HG02981 (cell line): ENCODE data around the gene CLK3.

Source experiments
- ATAC-seq: cut with Tn5 transposase; IDR thresholded peaks from one replicate; pipeline ENCODE4 v1.9.1; 2021; ENCODE audit warnings: mild to moderate bottlenecking, moderate library complexity; ENCODE audit not compliant: unreplicated experiment

CLK3 gene

DNA sequence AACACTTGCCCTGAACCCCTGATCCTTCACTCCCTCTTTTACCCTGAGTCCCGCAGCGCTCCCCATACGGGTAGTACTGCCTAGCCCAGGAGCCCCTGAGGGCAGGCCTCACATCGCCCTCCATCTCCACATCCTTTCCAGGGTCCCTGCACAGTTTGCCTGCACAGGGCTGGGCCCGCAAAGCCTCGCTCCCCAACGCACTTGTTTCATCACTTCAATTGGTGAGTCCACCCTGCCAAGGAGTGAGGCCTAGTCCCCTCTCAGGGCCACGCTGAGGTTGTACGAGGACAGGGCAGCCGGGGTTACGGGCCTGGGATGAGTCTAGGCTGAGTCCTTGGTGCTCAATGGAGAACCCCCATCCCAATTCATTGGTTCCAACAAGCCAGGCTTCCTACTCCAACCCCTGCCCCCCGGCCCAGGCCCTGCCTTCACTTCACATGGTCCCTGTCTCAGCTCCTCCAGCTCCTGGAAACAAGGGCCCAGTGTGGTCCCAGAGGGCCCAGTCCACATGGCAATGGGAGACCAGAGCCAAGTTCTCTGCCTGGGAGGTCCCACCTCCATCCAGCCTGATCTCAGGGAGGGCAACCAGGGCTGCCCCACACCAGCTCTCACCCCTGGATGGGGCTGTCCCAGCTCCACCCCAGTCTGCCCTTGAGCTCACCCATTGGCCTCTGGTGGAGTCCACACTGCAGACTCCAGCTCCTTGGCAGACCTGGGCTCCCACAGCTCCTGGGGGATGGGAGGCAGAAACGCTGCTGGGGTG is 12.4 kb upstream of the CLK3 start:
- ATAC-seq, result no peak

DNA sequence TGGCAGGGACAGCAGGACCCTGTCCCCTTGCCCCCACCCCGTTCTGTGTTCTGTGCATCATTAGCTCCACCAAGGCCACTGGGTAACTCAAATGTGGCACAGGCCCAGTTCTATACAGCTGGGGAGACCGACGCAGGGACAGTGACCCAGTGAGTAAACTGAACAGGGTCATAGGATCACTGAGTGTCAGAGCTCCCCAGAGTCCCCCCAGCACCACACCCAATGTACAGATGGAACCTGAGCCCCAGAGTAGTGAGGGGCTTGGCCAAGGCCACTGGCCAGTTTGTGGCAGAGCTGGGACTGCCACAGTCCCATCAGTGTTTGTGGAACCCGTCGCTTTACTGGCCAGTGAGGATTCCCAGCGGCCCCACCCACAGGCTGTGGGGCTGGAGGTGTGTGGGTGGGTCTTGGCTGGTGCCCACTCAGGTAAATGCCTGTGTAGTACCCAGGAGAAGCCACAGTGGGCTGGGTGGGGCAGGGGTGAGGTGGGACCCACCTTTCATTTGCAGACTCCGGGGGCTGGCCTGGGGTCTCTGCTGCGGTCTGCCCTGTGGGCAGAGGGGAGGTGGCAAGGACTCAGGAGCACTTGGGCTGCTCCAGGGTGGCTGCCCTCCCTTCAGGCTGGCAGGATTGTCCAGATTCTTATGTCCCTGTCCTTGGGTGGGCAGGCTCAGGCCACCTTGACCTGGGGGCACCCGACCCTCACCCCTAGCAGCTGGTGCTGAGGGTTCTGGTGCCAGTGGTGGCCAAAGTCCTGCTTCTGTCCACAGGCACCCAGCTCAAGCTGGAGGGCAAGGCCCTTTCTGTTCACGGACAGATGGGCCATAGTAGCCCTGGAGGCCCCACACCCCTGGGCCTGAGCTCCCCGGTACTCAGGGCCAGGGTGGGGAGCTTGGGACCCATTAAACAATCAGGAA is 11.6 kb upstream of the CLK3 start:
- no peak for ATAC-seq

DNA sequence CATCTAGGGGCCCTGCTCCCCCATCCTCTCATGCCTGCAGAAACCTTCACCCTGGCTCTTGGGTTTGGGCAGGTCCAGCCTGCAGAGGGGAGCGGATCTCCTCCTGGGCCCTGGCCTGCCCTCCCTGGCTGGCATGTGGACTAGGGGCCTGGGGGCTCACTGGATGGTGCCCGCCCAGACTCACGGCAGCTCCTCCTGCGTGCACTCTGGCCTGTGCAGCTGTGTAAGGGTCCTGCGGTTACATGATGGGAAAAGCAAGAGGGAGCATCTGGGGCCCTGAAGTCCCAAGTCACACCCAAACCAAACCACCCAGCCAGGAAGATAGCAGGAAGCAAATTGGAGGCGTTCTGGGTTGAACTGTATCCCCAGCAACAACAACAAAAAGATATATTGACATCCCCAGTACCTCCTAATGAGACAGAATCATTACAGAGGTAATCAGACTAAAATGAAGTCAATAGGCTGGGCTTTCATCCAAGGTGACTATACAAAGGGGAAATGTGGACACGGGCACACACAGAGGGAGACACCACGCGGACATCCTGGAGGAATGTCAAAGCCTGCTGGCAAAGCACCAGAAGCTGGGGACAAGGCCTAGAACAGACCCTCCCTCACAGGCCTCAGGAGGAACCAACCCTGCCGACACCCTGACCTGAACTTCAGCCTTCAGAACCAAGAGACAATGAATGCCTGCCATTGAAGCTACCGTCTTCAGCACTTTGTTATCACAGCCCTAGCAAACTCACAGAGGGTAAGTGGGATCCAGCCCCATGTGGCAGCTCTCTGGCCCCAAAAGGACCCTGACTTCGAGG is 10.4 kb upstream of the CLK3 start:
- no peak for ATAC-seq

DNA sequence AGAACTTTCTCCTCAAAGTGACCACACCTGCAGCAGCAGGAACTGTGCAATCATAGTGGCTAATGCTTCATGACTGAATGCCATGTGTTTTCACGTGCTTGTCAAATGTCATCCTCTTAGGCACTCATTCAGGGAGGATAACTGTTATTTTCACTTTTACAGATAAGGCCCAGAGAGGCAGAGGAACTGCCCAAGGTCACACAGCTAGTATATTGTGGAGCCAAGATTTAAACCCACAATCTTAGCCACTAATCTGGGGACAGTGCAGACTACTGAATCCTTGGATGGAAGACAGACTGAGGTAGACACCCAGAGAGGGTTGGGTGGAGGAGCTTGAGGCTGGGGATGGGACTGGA is 9.9 kb upstream of the CLK3 start:
- no peak for ATAC-seq

DNA sequence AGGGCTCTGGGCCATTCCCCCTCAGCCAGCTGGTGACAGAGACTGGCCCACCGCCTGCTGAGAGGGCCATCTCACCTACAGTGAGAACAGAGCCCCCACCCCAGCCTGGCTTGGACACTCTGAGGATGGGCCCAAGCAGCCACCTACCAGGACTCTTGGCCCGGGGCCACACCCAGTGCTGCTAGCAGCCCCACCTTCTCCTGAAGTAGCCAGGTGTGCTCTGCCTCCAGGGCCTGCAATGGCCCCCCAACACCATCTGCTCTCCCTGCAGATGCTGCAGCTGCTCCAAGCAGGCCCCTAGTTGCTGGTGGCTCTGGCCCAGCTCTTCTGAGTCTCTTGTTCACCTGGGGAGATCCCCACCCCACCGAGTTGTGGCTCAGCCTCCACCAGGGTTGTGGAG is 6.8 kb upstream of the CLK3 start:
- no peak for ATAC-seq

DNA sequence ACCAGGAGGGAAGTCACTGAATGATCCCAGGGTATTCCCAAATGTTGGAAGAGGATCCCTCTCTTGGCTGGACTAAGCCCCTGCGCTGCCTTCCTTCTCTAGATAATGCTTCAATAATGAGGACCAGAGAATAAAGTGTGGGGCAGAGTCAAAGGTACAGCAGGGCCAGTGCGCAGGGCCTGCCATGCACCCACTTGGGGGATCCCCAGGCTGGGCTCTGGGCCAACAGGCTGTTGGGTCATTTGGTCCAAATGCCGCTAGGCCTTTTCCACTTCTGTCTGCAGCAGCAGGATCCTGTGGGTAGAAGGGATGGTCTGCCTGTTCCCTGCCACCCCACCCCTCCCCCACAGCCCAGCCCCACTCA is 5.7 kb upstream of the CLK3 start:
- no peak for ATAC-seq

DNA sequence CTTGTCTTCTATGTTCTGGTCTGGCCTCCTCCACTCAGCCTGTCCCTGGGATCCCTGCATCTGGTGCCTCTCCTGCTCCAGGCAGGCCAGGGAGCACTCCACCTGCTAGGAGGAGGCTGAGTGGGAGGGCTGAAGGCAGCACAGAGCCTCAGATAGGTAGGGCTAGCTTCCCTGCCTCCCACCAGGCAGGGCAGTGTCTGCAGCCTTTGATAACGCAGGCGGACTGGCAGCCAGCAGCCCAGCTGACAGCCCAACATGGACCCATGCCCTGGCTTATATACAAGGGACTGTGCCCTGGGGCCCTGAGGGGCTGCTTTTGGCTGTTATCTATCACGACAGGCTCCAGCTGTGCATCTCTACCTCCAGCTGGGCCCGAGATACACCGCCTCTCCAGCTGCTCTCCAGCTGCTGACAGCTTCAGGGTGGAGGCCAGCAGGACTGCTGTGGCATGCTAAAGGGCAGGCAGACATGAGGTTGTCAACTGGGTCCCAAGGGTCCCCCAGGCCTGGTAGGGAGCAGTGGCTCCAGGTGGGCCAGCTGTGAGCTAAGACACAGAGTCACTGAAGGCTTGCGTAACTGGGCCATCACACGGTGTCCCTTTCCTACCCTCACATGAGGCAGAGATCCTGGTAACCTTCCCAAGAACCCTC is 5.2 kb upstream of the CLK3 start:
- no peak for ATAC-seq

DNA sequence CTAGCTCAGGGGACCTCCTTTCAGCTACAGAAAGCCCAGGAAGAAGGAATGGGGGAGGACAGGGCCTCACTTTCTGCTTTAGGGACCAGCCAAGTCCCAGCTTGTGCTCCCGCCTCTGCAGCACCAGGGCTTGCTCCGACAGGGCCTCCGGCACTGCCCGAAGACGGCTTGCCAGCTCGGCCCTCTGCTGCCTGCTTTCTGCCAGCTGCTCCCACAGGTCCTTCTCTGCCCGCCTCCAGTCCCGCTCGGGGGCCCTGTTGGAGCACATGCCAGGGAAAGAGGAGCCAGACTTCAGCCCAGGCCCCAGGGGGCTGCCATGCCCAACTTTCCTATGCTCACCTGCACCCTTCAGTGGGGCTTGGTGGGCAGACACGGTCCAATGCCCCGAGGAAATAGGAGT is 4.3 kb upstream of the CLK3 start:
- ATAC-seq, result no peak

DNA sequence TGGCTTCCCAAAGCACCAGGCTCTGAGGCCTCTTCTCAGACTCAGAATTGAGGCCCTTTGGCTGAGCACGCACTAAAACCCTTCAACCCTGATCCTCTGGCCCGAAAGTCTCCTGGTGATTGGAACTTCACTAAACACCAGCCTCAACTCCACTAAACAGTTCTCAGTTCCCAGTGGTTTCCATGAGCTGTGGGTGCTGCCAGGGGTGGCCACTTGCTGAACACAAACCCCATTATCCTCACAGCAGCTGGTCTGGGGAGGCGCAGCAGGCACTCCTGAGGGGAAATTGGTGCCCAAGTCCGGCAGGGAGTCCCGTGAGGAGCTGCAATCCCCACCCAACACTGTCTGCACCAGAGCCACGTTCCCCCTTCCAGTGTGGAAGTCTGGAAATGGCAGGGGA is 3.8 kb upstream of the CLK3 start:
- no peak for ATAC-seq

DNA sequence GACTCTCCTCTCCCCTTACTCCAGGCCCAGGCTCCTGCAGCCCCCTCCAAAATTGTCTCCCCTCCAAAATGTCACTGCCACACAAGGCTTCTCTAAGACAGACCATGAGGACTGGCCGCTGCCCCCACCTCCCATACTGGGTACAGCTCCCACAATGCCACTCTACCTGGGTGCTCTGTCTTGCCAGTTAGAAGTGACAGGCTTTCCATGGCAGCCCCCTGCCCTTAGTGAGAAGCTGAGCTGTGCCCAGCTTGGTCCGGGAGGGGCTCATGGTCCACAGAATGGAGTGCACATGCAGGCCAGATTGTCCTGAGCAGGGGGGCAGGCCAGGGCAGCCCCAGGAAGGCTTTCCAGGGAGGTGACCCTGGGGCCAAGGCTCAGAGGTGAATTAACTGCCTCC is 3.0 kb upstream of the CLK3 start:
- no peak for ATAC-seq

DNA sequence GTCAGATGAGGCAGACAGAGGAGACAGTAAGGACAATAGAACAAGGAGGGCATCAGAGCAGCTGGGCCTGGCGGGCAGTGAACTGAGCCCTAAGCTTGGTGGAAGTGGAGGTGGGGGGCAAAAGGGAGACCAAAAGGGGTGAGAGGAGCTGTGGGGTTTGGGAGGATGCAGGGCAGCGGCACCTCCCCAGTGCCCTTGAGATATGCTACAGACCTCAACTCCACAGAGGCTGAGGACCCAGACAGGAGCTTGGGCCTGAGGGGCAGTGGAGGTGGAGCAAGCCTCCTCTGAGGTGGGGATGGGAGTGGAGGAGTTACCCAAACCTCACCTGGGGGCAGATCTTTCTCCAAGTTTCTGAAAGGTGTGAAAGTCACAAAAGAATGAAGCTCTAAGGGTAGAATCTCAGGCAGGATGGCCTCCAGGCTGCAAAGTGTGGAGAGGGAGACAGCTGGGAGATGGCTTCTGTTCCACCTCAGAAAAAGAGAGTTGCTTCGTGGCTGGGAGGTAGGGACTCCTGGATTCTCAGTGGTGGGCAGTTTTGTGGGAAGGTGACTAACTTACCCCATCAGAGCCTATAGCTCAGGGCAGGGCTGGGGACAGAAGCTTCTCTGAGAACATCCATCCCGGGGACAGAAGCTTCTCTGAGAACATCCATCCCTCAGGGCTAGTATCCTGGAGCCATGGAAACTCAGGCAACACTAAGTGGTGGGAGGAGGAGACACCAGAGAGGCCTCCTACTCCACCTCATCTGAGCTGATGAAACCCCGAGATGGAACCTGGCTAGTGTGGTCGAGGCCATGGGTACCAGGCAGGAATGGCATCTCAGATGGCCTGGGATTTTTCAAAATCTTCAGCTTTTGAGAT is 2.3 kb upstream of the CLK3 start:
- no peak for ATAC-seq

DNA sequence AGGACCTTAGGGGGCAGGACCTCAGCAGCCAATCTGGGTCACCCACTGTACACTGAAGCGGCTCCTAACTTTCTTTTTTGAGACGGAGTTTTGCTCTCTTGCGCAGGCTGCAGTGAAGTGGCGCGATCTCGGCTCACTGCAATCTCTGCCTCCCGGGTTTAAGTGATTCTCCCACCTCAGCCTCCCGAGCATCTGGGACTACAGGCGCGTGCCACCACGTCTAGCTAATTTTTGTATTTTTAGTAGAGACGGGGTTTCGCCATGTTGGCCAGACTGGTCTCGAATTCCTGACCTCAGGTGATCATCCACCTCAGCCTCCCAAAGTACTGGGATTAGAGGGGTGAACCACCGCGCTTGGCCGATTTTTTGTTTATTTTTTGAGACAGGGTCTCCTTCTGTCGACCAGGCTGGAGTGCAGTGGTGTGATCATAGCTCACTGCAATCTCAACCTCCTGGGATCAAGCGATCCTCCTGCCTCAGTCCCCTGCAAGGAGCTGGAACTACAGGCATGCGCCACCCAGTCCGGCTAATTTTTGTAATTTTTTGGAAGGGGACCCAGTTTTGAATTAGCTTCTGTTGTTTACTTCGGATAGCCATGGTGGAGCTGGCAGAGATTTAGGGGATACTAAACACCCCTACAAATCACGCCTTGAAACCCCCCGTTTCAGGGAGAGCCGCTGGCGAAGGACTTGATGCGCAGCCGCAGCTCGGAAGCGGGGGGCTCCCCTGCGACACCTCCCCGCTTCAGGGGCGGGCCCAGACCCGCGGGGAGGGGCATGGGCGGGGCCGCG is 1.5 kb upstream of the CLK3 start:
- no peak for ATAC-seq

DNA sequence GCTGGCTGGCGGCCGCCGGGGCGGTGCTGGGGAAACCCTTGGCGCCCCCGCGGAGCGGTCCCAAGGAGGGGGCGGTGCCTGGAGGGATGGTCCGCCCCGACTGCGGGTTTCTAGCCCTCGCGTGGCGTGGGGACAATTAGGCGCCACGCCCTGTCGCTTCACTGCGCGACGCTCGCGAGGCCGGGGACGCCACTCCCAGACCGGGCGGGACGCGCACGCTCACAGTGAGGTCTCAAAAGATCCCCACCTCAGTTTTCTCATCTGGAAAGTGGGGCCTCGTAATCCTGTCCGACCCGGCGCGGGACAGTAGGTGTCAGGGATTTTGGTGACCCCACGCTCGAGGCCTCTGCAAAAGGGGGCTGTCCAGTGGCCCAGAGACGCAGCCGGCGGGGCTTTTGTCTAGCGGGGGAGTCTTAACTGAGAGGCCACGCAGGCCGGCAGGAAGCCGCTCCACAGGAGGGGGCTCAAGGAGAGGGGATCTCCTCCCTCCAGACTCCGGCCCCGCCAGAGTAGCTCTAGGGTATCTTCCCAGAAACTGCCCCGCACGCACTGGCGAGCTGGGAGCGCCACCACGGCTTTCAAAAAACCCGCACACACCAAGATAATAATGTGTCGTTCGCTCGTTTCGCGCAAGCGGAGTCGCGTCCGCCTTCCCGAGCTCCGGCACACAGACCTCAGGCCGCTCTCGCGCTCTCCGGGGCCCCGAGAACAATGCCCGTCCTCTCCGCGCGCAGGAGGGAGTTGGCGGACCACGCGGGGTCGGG is 710 bp upstream of the CLK3 start:
- ATAC-seq, result peak; percentile 37

DNA sequence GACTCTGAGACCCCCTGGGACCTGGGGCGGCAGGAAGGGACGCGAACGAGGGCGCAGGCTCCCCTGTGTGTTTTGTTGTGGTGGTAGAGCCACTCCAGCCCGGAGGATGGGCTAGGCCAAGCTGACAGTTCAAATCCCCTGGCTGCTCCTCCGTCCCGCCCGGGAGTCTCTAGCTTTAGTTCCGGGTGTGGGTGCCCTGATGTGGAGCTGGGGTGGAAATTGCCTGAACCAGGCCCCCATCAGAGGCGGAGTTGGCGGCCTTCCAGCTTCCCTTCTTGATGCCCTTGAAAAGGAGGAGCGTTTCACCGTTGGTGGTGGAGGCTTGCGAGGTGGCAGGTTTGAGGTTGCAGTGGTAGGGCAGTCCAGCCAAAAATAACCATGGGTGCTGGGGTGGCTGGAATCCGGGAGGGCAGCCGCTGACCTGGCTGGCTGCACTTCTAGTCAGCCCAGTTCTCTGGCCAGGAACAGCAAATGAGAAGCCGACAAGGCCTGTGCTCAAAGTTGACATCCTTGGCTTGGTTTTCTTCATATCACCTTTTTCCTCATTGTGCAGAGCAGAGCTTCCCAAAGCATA is 817 bp downstream of the CLK3 start:
- ATAC-seq, result no peak

DNA sequence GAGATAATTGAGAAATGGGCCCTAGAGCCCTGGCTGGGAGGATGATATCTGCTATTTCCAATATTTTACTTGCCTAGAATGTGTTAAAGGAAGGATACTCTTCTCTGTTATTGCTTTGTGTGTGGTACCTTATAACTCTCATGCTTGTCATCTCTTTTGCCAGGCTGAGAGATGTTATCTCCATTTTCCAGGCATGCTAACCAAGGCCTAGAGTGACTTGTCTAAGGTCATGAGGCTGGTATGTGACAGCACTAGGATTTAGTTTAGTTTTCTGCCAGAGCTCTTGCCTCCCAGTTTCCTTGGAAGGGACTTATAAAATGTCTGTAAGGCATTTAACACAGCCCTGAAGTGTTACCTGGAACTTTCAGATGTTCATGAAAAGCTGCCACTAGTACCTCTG is 1.4 kb downstream of the CLK3 start:
- ATAC-seq, result no peak

DNA sequence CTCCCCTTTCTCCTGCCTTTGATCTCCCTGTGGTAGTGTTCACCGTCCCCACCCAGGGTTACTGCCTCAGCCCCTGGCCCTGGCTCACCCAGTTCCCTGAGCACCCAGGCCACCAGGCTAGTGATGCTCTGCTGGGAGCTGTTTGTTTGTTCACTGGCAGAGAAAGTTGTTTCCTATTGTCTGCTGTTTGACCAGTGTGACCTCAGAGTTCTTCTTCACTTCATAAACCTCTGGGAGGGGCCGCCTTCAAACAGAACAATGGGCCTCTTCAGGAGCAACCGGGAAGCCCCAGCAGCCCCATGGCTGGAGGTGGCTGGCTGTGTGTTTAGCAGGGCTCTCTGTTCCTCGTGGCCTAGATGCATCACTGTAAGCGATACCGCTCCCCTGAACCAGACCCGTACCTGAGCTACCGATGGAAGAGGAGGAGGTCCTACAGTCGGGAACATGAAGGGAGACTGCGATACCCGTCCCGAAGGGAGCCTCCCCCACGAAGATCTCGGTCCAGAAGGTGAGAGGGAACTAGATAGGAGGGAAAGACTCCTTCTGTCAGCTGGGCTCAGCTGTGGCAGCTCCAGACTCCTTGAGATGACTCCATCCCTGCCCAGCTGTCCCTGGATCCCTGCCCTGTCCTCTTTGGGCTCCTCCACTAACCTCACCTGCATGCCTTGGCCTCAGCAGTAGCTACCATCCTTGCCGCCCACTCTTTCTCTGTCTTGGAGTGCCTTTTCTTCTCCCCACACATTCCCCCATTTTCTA is 3.4 kb downstream of the CLK3 start:
- ATAC-seq, result no peak

DNA sequence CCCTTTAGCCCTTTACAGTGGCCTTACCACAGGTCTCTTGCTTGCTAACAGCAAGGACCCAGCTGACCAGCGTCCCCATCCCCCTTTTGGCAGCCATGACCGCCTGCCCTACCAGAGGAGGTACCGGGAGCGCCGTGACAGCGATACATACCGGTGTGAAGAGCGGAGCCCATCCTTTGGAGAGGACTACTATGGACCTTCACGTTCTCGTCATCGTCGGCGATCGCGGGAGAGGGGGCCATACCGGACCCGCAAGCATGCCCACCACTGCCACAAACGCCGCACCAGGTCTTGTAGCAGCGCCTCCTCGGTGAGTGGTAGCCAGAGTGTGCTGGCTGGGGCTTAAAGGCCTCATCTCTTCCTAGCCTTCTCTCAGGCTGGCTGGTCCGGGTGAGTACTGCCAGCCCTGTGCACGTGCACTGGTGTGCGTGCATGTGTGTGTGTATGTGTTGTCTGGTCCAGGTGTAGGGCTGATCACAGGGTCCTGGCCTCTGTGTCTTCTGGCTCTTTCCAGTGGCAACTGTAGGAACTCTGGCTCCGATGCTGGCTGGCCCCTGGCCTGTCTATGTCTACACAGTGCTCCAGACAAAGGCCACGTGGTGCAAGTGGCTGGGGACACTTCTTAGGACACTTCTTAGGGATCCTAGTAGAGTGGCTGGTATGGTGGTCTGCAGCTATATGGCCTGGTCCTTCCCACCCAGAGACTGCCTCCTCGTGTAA is 4.4 kb downstream of the CLK3 start:
- ATAC-seq, result no peak
